GM23338 (cell line): ENCODE data around the gene WBP1. TPM values are rescaled to one million over a fixed set of nuclear protein-coding genes. Genes with fewer than 3 reads are reported as not detected.
A peak's percentile ranks its signal among the peaks of the same experiment; 100 is the strongest.

Experiments used
- ATAC-seq: fragments of 200-7000 bp; cut with Tn5 transposase; 3 replicates; pipeline ENCODE4 v1.9.1; 2020
- DNase-seq: peaks from one replicate; pipeline ENCODE4 v3.0.0-alpha.2; 2015; ENCODE audit warnings: low spot score
- H2AFZ ChIP-seq: fragments of 200-600 bp; sonication (generic); 2 replicates; pipeline ENCODE4 v1.8.0; 2016; ENCODE audit warnings: antibody characterized with exemption, mild to moderate bottlenecking, moderate library complexity
- H3F3A ChIP-seq: fragments of 200-600 bp; sonication (generic); replicated peaks from 2 replicates; pipeline ENCODE4 v1.8.0; 2017; ENCODE audit warnings: antibody characterized with exemption, mixed run types, low read depth
- H3K27ac ChIP-seq: fragments of 200-600 bp; sonication (generic); 2 replicates; pipeline ENCODE4 v1.6.1; 2016; ENCODE audit warnings: low read depth
- H3K27me3 ChIP-seq: fragments of 200-600 bp; sonication (generic); 2 replicates; pipeline ENCODE4 v1.8.0; 2016; ENCODE audit warnings: mild to moderate bottlenecking, mixed run types, moderate library complexity; ENCODE audit not compliant: insufficient read depth
- H3K36me3 ChIP-seq: fragments of 200-600 bp; sonication (generic); 2 replicates; pipeline ENCODE4 v1.8.0; 2016; ENCODE audit warnings: mild to moderate bottlenecking; ENCODE audit not compliant: insufficient read depth
- H3K4me1 ChIP-seq: fragments of 200-600 bp; sonication (generic); 2 replicates; pipeline ENCODE4 v1.8.0; 2016; ENCODE audit warnings: mild to moderate bottlenecking, moderate library complexity; ENCODE audit not compliant: insufficient read depth
- H3K4me2 ChIP-seq: fragments of 200-600 bp; sonication (generic); 2 replicates; pipeline ENCODE4 v1.7.1; 2017; ENCODE audit warnings: mixed run types
- H3K4me3 ChIP-seq: fragments of 200-600 bp; sonication (generic); 2 replicates; pipeline ENCODE4 v1.6.1; 2016; ENCODE audit warnings: mixed run types
- H3K79me2 ChIP-seq: fragments of 200-600 bp; sonication (generic); replicated peaks from 2 replicates; pipeline ENCODE4 v1.8.0; 2017; ENCODE audit warnings: mild to moderate bottlenecking; ENCODE audit not compliant: insufficient read depth
- H3K9me2 ChIP-seq: fragments of 200-600 bp; sonication (generic); 2 replicates; pipeline ENCODE4 v1.8.0; 2017; ENCODE audit not compliant: insufficient read depth
- H4K20me1 ChIP-seq: fragments of 200-600 bp; sonication (generic); replicated peaks from 2 replicates; pipeline ENCODE4 v1.8.0; 2017; ENCODE audit warnings: mild to moderate bottlenecking; ENCODE audit not compliant: insufficient read depth
- H3K27ac Mint-ChIP-seq: 2 replicates; pipeline ENCODE4 v1.8.0; 2020; ENCODE audit warnings: inconsistent platforms, mild to moderate bottlenecking, moderate library complexity, mixed read lengths
- H3K27me3 Mint-ChIP-seq: 3 replicates; pipeline ENCODE4 v1.8.0; 2022; ENCODE audit warnings: low read depth, mild to moderate bottlenecking, moderate library complexity, mixed read lengths, inconsistent platforms; ENCODE audit not compliant: insufficient read depth, poor library complexity
- H3K36me3 Mint-ChIP-seq: 3 replicates; pipeline ENCODE4 v1.8.0; 2021; ENCODE audit warnings: low read depth, mild to moderate bottlenecking, inconsistent platforms, moderate library complexity, mixed read lengths
- H3K4me1 Mint-ChIP-seq: 3 replicates; pipeline ENCODE4 v1.8.0; 2020; ENCODE audit warnings: mild to moderate bottlenecking, inconsistent platforms, mixed read lengths
- H3K4me3 Mint-ChIP-seq: 3 replicates; pipeline ENCODE4 v1.8.0; 2021; ENCODE audit warnings: moderate library complexity, mild to moderate bottlenecking, inconsistent platforms, mixed read lengths
- H3K9me3 Mint-ChIP-seq: 3 replicates; pipeline ENCODE4 v1.8.0; 2020; ENCODE audit warnings: moderate library complexity, mild to moderate bottlenecking, inconsistent platforms, mixed read lengths
- EZH2 ChIP-seq: fragments of 200-600 bp; sonication (generic); IDR thresholded peaks from one replicate; pipeline ENCODE4 v1.8.0; 2017; ENCODE audit warnings: antibody characterized with exemption, mild to moderate bottlenecking, low read depth; ENCODE audit not compliant: unreplicated experiment
- JUNB ChIP-seq: IDR thresholded peaks from one replicate; pipeline ENCODE4 v1.6.1; 2016; ENCODE audit warnings: antibody characterized with exemption; ENCODE audit not compliant: unreplicated experiment
- NANOG ChIP-seq: IDR thresholded peaks from 2 replicates; pipeline ENCODE4 v1.6.1; 2016; ENCODE audit warnings: antibody characterized with exemption, borderline replicate concordance
- POLR2AphosphoS5 ChIP-seq: IDR thresholded peaks from 2 replicates; pipeline ENCODE4 v1.6.1; 2016; ENCODE audit warnings: antibody characterized with exemption, low read depth
- STAT1 ChIP-seq: IDR thresholded peaks from one replicate; pipeline ENCODE4 v1.6.1; 2016; ENCODE audit warnings: antibody characterized with exemption; ENCODE audit not compliant: unreplicated experiment
- ZNF114 ChIP-seq: fragments of 250-450 bp; sonication (Bioruptor Pico); IDR thresholded peaks from 2 replicates; pipeline ENCODE4 v1.5.0; 2020; ENCODE audit warnings: mild to moderate bottlenecking, moderate library complexity
- ZNF331 ChIP-seq: fragments of 250-450 bp; sonication (Bioruptor Pico); IDR thresholded peaks from 2 replicates; pipeline ENCODE4 v1.5.0; 2020; ENCODE audit warnings: low read depth, mild to moderate bottlenecking, moderate library complexity
- polyA plus RNA-seq: library from polyadenylated mRNA; unstranded; fragments of >200 nt; fragmentation: Nextera tagmentation; extraction: Ambion mirVana; gene quantifications from 2 replicates; pipeline ENCODE4 v1.2.1, GENCODE V29; 2016
- total RNA-seq: library from RNA; depleted of rRNA; stranded (reverse); fragments of >200 nt; shearing (Covaris generic); gene quantifications from 2 replicates; pipeline ENCODE4 v1.2.3, GENCODE V29; 2014
- TF ChIP-seq, protein P1 (sequence below), 2 experiments: fragments of 200-600 bp in 1 of 2; sonication (generic) in 1 of 2; conservative IDR thresholded peaks; 2 replicates each; pipeline versions ENCODE4 v1.5.1 to v1.6.1; 2016 to 2017; ENCODE audit warnings: antibody characterized with exemption in 2 of 2, low read depth in 2 of 2, mild to moderate bottlenecking in 2 of 2, moderate library complexity in 1 of 2
- TF ChIP-seq, protein P2 (sequence below): IDR thresholded peaks from one replicate; pipeline ENCODE4 v1.6.1; 2018; ENCODE audit warnings: antibody characterized with exemption; ENCODE audit not compliant: unreplicated experiment
- TF ChIP-seq, protein P3 (sequence below): fragments of 250-450 bp; sonication (Bioruptor Pico); IDR thresholded peaks from 2 replicates; pipeline ENCODE4 v1.5.0; 2020; ENCODE audit warnings: mild to moderate bottlenecking, moderate library complexity
- TF ChIP-seq, protein P4 (sequence below): IDR thresholded peaks from 2 replicates; pipeline ENCODE4 v1.6.1; 2016; ENCODE audit warnings: antibody characterized with exemption

The WBP1 gene
- total and polyA plus RNA-seq, 2 experiments from 2014 or later, result 53.0 to 64.4 TPM

DNA sequence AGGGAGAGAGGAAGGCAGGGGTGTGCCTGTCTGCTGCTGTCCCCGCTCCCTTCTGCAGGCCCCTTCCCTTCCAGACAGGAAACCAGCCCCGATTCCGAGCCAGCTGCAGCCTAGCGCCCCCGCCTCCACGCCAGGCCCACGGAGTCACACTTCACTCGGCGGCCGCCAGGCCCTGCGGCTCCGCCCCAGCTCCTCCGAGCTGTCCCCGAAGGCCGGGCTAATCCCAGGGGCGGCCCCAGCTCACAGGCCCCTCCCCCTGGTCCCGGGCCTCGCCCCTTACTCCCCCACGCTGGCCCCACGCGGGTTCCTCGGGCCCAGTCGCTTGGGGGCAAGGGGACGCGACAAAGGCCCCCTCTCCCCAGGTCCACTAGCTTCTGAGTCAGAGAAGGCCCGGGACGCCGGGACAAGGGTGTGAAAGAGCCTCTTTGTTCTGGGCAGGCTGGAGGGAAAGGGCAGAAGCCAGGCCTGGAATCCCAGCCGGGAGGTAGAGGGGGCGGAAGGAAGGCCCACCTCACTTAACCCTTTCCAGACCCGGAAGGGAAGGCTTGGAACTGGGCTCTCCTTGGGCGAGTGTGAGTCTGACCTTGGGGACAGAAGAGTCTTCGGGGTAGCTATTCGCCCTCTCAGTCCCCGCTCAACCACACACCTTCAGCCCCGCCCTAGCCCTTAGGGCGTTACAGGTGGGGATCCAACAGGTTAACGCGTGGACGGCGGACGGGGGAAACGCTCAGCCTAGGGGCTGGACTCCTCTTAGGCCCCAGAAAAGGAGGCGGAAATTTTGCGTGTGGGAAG, 17.7 kb upstream of the WBP1 start:
- Histone ChIP-seq H3K4me1 (peaks cover 35% of the 10 kb centered on the region), H3K4me2 (peak overlapping the region; percentile 97), H3F3A (peaks cover 18% of the 10 kb centered on the region), H3K27ac (peak overlapping the region; percentile 97), H3K27me3 (no peaks in the 10 kb centered on the region), H3K4me3 (peak overlapping the region; percentile 96), H4K20me1 (peaks cover 23% of the 10 kb centered on the region), H3K79me2 (peaks cover 43% of the 10 kb centered on the region), H3K36me3 (no peaks in the 10 kb centered on the region), H2AFZ (peak overlapping the region; percentile 66), H3K9me2 (no peaks in the 10 kb centered on the region)
- Mint-ChIP-seq H3K9me3 (no peaks in the 10 kb centered on the region), H3K4me1 (peaks cover 38% of the 10 kb centered on the region), H3K27ac (peak overlapping the region; percentile 97), H3K27me3 (peaks cover 21% of the 10 kb centered on the region), H3K36me3 (peaks cover 18% of the 10 kb centered on the region), H3K4me3 (peak overlapping the region; percentile 98)
- ATAC-seq, result peak; percentile 71
- TF ChIP-seq, protein P1, sequence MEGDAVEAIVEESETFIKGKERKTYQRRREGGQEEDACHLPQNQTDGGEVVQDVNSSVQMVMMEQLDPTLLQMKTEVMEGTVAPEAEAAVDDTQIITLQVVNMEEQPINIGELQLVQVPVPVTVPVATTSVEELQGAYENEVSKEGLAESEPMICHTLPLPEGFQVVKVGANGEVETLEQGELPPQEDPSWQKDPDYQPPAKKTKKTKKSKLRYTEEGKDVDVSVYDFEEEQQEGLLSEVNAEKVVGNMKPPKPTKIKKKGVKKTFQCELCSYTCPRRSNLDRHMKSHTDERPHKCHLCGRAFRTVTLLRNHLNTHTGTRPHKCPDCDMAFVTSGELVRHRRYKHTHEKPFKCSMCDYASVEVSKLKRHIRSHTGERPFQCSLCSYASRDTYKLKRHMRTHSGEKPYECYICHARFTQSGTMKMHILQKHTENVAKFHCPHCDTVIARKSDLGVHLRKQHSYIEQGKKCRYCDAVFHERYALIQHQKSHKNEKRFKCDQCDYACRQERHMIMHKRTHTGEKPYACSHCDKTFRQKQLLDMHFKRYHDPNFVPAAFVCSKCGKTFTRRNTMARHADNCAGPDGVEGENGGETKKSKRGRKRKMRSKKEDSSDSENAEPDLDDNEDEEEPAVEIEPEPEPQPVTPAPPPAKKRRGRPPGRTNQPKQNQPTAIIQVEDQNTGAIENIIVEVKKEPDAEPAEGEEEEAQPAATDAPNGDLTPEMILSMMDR (conservative IDR thresholded peaks at IDR 0.05; ENCODE audit: low read depth in 2 of 2), result no peak
- TF ChIP-seq, protein P2, sequence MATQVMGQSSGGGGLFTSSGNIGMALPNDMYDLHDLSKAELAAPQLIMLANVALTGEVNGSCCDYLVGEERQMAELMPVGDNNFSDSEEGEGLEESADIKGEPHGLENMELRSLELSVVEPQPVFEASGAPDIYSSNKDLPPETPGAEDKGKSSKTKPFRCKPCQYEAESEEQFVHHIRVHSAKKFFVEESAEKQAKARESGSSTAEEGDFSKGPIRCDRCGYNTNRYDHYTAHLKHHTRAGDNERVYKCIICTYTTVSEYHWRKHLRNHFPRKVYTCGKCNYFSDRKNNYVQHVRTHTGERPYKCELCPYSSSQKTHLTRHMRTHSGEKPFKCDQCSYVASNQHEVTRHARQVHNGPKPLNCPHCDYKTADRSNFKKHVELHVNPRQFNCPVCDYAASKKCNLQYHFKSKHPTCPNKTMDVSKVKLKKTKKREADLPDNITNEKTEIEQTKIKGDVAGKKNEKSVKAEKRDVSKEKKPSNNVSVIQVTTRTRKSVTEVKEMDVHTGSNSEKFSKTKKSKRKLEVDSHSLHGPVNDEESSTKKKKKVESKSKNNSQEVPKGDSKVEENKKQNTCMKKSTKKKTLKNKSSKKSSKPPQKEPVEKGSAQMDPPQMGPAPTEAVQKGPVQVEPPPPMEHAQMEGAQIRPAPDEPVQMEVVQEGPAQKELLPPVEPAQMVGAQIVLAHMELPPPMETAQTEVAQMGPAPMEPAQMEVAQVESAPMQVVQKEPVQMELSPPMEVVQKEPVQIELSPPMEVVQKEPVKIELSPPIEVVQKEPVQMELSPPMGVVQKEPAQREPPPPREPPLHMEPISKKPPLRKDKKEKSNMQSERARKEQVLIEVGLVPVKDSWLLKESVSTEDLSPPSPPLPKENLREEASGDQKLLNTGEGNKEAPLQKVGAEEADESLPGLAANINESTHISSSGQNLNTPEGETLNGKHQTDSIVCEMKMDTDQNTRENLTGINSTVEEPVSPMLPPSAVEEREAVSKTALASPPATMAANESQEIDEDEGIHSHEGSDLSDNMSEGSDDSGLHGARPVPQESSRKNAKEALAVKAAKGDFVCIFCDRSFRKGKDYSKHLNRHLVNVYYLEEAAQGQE, result no peak
- TF ChIP-seq NANOG (no peak), EZH2 (no peak), ZNF114 (CRISPR knock-in tag) (no peak), STAT1 (no peak), POLR2AphosphoS5 (peak; percentile 71), JUNB (no peak), ZNF331 (CRISPR knock-in tag) (no peak; the same call in 1 of the 2 replicates)
- TF ChIP-seq, protein P3, sequence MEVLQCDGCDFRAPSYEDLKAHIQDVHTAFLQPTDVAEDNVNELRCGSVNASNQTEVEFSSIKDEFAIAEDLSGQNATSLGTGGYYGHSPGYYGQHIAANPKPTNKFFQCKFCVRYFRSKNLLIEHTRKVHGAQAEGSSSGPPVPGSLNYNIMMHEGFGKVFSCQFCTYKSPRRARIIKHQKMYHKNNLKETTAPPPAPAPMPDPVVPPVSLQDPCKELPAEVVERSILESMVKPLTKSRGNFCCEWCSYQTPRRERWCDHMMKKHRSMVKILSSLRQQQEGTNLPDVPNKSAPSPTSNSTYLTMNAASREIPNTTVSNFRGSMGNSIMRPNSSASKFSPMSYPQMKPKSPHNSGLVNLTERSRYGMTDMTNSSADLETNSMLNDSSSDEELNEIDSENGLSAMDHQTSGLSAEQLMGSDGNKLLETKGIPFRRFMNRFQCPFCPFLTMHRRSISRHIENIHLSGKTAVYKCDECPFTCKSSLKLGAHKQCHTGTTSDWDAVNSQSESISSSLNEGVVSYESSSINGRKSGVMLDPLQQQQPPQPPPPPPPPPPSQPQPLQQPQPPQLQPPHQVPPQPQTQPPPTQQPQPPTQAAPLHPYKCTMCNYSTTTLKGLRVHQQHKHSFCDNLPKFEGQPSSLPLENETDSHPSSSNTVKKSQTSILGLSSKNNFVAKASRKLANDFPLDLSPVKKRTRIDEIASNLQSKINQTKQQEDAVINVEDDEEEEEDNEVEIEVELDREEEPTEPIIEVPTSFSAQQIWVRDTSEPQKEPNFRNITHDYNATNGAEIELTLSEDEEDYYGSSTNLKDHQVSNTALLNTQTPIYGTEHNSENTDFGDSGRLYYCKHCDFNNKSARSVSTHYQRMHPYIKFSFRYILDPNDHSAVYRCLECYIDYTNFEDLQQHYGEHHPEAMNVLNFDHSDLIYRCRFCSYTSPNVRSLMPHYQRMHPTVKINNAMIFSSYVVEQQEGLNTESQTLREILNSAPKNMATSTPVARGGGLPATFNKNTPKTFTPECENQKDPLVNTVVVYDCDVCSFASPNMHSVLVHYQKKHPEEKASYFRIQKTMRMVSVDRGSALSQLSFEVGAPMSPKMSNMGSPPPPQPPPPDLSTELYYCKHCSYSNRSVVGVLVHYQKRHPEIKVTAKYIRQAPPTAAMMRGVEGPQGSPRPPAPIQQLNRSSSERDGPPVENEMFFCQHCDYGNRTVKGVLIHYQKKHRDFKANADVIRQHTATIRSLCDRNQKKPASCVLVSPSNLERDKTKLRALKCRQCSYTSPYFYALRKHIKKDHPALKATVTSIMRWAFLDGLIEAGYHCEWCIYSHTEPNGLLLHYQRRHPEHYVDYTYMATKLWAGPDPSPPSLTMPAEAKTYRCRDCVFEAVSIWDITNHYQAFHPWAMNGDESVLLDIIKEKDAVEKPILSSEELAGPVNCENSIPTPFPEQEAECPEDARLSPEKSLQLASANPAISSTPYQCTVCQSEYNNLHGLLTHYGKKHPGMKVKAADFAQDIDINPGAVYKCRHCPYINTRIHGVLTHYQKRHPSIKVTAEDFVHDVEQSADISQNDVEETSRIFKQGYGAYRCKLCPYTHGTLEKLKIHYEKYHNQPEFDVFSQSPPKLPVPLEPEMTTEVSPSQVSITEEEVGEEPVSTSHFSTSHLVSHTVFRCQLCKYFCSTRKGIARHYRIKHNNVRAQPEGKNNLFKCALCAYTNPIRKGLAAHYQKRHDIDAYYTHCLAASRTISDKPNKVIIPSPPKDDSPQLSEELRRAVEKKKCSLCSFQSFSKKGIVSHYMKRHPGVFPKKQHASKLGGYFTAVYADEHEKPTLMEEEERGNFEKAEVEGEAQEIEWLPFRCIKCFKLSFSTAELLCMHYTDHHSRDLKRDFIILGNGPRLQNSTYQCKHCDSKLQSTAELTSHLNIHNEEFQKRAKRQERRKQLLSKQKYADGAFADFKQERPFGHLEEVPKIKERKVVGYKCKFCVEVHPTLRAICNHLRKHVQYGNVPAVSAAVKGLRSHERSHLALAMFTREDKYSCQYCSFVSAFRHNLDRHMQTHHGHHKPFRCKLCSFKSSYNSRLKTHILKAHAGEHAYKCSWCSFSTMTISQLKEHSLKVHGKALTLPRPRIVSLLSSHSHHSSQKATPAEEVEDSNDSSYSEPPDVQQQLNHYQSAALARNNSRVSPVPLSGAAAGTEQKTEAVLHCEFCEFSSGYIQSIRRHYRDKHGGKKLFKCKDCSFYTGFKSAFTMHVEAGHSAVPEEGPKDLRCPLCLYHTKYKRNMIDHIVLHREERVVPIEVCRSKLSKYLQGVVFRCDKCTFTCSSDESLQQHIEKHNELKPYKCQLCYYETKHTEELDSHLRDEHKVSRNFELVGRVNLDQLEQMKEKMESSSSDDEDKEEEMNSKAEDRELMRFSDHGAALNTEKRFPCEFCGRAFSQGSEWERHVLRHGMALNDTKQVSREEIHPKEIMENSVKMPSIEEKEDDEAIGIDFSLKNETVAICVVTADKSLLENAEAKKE (CRISPR knock-in tag), result no peak
- TF ChIP-seq, protein P4, sequence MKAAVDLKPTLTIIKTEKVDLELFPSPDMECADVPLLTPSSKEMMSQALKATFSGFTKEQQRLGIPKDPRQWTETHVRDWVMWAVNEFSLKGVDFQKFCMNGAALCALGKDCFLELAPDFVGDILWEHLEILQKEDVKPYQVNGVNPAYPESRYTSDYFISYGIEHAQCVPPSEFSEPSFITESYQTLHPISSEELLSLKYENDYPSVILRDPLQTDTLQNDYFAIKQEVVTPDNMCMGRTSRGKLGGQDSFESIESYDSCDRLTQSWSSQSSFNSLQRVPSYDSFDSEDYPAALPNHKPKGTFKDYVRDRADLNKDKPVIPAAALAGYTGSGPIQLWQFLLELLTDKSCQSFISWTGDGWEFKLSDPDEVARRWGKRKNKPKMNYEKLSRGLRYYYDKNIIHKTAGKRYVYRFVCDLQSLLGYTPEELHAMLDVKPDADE, result 0 out of 2 replicates have a peak, but pooled peaks have one; percentile 6
- peak; percentile 95 for DNase-seq
